HG03342 (cell line): ENCODE measurements around the gene VAMP4.

Experiments
- ATAC-seq: cut with Tn5 transposase; IDR thresholded peaks from one replicate; pipeline ENCODE4 v1.9.1; 2021; ENCODE audit warnings: mild to moderate bottlenecking, moderate library complexity; ENCODE audit not compliant: unreplicated experiment

The VAMP4 gene

DNA sequence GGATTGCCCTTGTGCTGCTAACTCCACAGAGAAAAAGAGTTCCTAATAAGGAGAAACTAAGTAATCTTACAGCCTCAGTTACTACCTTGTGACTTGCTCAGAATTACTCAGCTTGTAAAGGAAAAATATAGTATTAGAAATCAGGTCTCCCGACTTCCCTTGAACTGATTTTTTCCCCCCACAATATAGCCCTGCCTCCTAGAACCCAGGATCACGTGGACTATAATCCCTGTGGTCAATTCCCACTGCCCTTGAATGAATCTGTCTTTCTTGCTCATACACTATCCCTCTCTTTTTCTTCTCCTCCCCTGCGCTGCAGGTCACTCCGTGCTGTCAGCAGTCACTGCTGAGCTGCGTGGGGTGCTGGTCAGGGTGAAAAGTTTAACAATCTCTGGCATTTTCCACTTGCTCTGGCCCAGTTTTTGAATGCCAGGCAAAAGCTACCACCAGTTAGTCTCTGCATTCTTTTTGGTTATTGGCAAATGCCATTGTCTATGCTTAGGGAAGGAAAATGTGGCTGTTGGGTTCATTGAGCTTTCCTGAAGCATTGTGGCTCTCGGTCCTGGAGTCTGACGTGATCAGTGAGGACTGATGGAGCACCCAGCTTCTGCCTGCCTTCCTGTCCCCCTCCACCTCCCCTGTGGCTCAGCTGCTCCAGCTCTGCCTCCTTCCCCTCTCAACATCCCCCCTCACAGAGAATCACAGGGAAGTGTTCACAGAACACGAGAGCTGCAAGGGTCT lies 87.5 kb downstream of the VAMP4 start:
- ATAC-seq: no peak

DNA sequence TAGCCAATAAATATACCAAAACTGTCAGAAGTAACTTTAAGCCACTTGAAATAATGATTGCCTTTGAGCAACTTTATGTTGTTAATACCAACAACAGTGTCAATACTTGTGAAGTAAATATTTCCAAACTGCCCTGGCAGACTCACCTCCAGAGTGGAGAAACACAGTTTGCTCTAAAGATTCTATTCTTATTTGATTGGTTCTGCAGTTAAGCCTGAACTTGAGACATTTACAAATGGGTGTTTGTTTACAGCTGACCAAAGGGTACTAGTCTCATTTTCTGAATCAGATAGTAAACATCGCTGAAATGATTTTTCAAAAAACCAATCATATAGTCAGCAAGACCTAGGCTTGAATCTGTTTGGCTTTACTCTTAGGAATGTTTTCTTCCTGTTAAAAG lies 88.1 kb downstream of the VAMP4 start:
- no peak for ATAC-seq

DNA sequence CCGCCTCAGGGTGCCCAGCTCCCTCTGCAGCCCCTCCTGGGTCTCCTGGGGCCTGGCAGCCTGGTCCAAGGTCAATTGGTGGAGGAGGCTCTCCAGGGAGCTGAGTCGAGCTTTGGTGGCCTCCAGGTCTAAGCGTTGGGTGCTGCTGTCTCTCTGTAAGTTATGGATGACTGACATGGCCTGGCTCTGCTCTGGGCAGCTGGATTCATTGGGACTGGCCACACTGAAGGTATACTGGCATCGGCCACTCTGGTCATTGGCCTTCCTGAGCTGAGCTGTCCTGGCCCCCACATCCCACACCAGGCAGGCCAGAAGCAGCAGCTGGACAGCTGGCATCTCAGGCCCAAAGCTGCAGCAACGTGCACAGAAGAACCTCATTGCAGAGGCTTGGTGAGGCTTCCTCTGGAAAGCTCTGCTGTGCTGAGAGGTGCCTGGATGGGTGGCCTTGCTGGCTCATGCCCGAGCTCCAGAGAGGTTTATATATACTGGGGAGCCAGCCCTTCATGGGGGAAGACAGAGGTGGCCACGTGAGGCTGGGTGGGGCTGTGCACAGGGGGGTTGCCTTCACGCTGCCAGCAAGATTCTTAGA lies 89.5 kb downstream of the VAMP4 start, which contains the start of gene MYOC:
Gene MYOC, minus strand, starts transcription at position 455 of the 589 bp plus-strand sequence. Its CDS starts 77 bp downstream, at position 378.
- ATAC-seq: no peak
